Effector CD8-positive, alpha-beta T cell (primary cell): ENCODE data around the gene SPATA13.
"Not testable (repeated sequence)": the region's sequence is repeated elsewhere in the genome, so short reads cannot be mapped to it uniquely, and the experiment has no call there.

ENCODE experiments used
- DNase-seq: peaks from one replicate; lab custom pipeline; 2025; lab: John Stamatoyannopoulos, UW
- total RNA-seq, 4 experiments: gene quantifications; one replicate each; lab custom pipeline; 2026; lab: John Stamatoyannopoulos, UW

SPATA13 gene
- total RNA-seq = 224 to 436 (median 291) reads per million in 4 experiments

DNA sequence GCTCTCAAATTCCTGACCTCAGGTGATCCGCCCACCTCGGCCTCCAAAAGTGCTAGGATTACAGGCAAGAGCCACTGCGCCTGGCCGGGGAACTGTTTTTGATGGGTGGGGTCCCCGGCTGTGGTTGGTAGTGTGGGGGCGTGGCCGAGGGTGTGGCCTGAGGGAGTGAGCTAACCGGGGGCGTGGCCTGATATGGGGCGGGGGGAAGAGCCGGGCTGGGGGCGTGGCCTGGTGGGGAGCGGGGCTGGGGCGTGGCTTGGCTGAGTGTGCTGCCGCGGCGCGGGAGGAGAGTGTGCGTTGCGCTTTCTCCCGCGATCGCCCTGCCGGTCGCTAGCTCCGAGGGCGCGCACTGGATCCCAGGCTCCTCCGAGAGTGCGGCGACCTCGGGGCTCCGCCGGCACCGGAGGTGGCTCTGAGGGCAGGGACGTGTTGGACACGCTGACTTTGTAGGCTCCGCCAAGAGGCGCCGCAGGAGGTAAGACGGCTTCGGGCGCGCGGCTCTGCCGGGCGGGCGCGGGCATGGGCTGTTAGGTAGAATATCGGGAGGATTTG is at the start of gene SPATA13:
SPATA13 (plus strand) TSS at position 263 of the 552 bp plus-strand sequence. CDS start 62,210 bp downstream, outside the sequence.
- peak; percentile 93 for DNase-seq

DNA sequence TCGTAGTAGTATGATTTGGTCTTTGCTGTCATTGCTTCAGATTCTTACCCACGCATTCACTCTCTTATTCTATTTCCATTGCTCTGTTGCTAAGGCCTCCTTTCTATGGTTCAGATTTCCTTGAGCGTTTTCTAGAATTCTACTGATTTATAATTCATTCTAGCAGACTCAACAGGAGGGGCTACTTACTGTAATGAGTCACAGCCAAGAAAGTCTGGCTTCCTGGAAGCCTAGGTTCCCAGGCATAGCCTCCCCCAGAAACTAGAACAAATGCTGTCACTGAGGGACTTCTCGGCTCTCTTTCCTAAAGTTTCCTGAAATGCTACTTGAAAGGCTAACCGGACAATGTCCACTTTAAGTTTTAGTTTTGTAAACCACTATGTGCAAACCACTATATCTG is 47.7 kb upstream of the SPATA13 start:
- DNase-seq = no peak

- no peak for DNase-seq
These were observed 44.8 kb upstream of the SPATA13 start for GRCh38 chr13:24115671-24116070.

DNA sequence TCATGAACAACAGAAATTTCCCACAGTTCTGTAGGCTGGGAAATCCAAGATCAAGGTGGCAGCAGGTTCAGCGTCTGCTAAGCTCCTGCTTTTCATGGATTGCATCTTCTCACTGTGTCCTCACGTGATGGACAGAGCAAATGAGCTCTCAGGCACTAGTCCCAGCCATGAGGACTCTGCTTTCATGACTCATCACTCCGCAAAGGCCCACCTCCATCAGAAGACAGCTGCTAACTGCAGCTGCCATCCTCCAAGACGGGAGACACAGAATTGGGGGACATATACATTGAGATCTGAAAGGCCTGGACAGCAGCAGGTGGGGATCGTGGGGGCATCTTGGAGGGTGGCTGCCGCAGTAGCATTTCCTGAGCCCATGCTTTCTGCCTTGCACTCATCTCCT is 44.4 kb upstream of the SPATA13 start:
- no peak for DNase-seq

DNA sequence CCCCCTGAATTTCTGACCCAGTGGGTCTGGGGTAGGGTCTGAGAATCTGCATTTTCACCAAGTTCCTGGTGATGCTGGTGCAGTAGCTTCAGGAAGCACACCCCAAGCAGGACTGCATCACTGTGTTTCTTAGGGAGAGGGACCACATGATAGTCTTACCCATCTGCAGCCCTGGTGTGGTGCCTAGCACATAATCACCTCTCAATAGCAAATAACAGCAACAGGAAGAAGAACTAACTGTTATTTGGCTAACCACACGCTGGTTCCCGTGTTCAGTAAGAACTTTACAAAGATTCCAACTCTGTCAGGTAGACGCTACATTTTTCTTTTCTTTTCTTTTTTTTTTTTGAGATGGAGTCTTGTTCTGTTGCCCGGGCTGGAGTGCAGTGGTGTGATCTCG is 41.9 kb upstream of the SPATA13 start:
- DNase-seq = no peak

DNA sequence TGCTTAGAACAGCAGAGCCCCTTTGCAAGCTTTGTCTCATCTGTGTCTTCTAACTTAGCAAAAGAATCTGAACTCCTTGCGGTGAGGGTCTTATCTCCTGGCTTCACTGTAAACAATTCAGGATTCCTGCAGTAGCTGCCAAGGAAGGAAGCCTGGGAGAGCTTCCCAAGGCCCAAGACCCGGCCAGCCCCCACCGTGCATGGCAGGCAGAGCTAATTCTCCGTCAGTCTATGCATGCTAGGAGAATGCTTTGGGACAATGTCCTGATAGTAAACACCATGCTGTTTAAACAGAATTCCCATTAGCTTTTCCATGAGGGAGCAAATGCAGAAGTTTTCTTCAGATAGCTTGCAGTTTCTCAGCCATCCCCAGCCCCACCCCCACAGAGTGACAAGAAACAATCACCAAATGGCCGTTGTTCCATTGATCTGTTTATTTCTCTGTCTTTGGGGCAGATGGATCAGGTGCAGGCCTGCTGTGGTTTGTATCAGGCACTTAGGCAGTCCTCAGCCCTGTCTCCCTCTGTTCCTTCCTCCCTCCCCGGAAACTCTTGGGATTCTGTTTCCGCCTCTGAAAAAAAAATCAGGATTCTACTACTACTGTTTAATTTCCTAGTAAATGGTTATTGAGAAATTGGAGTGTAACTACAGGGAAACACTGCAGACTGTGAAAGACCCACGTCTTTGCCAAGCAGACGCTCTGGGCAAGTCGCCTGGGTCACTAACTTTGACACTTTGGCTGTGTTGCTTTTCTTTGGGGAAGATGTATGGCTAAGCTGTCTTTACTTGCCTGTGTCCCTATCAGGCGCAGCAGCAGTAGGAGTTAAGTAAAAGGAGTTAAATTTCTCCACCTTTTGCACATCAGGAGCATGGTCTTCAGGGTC is 40.7 kb upstream of the SPATA13 start:
- no peak for DNase-seq

DNA sequence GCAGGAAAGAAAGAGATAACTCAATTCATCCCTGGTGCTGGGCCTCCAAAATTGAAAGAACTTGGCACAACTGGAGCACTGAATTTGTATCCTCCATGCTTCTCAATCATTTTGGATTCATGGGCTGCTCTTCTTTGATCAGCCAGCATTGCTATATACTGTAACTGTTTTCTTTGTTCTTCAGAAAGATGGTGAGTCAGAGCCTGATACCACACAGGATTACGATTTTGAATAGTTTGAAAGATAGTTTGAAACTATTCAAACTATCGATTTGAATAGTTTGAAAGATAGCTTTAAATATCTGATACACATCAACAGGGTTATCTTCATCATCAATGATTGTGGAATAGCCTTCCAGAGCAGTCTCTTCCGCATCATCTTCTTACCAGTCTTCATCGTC is 38.5 kb upstream of the SPATA13 start:
- DNase-seq = not testable (repeated sequence)

DNA sequence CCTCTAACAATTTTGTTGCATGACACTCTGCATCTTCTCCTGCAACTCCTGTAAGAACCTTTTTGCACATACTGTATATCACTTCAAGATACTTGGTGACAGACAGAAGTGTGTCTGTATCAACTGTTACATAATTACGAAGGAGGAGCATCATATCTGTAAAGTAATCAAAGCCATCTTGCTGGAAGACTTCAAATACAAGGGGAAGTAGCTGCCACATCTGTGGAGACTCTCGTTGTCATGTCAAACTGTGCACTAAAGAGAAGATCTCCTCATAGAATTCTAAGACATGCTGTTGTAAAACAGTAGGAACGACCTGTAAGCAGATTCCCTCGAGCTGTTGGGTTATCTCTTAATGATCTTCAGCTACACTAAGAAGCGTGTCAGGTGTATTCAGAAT is 38.0 kb upstream of the SPATA13 start:
- no peak for DNase-seq

DNA sequence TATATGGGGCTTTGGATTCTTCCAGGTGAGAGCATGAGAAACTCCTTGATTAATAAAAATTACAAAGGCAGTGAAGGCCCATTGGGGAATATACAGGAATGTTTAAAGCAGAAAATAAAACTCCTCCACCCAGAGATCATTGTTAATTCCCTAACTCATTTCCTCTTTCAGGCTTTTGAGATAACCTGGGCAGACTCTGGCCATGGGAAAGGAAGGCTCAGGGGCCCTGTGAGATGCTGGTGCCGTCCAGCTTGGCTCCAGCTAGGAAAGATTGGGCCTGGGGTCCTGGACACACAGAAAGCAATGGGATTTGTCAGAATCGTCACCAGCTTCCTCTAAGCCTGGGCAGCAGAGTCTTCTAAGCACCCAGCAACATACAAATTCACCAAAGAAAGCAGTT is 36.8 kb upstream of the SPATA13 start:
- DNase-seq = no peak

DNA sequence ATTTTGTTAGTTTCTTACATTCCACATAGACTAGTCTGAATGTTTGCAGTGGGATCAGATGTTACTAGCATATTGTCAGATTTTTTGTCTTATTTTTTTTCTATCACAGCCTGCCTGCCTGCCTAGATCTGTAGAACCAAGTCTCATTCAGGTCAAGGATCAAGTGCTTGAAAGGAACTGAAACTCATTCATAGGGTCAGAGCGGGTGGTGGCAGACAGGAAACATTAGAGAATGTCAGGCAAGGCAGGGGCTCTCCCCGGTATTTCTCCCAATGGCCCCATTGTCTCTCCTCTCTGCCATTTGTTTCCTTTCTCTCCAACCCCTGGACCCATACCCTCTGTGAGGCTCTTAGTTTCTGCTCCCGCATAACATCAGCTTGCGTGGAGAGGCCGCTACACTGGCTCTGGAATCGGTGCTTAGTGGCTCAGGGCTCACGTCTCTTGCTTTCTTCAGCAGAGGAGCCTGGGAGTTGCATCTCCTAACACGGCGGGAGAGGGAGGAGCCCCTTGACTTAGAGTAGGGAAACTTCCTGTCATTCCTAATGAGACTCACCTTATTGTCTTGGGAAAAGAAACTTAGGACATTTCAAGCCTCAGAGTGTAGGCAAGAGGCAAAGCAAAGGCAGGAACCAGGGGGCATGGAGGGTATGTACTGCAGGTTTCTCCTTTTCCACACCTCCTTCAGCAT is 35.6 kb upstream of the SPATA13 start:
- DNase-seq = no peak

DNA sequence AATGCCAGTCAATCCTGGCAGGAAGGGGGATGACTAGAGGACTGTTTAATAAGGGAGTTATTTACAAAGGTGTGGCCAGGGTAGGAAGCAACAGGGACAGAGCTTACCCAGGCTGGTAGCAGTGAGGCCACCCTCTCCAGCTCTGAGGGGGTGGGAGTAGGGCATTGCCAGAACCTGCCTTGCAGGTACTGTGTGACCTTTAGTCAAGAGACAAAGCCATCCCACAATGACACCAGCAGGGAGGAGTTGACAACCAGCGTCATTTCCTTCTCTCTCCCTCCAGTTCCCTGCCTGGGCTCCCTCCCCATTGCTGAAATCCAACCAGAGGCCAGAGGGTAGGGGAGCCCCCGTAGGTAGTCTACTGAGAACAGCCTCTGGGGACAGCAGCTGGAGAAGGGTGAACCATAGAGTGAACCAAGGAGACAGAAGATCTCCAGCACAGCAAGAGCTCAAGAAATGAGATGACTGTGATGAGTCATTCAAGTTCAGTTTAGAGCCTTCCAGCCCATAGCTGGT is 33.3 kb upstream of the SPATA13 start:
- DNase-seq = no peak

DNA sequence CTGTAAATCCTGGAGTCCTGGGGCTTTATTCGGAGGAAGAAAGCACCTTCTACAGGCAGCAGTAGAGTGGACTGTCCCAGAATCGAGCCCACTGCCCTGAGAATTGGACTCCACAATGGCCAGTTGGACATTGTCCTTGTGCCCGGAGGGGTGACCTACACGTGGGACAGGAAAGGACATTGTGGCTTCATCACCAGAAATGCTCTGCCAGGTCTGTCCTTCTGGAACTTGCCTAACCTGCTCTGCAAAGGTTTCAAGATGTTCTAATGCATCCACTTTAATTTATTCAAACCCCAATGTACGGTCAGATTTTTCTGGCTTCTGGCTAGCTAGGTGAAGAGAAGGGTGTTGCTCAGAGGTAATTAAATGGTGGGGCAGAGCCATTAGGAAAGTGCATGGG is 32.4 kb upstream of the SPATA13 start:
- DNase-seq = no peak

DNA sequence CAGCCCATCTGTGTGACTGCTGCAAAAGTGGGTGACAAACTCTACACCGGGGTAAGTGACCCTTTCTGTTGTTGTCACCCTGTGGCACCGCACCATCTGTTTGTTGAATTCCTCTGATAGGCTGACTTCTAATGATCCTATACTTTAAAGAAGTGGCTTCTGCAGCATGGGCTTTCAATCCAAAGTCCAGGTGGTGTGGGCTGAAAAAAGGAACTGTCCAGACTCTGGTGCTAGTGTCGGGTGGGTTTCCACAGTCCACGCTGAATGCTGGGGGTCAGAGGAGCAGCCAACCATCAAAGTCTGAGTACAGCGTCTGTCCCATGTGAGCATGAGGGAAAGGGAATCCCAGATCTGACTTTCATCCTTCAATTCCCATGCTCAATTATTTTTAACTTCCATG is 31.6 kb upstream of the SPATA13 start:
- no peak for DNase-seq

GRCh38 chr13:24129914-24130774 is 30.4 kb upstream of the SPATA13 start:
- DNase-seq = no peak

DNA sequence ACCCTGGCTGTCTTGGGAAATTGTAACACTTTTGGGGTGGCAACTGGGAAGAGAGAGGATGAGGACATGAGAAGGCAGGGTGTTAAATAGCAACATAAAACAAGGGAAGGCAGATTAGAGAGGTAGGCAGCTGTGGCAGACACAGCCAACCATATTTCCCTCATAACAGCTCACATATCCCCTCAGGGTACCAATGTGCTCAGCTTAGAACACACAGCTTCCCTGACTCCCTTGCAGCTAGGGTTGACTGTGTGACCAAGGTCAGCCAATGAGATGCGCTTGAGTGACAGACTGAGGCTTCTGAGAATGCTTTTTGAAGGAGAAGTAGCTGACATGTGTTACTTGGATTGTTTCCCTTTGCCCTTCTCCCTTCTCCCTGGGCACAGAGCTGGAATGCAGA is 28.8 kb upstream of the SPATA13 start:
- DNase-seq = no peak

GRCh38 chr13:24133021-24133795 is 27.3 kb upstream of the SPATA13 start:
- DNase-seq = no peak

DNA sequence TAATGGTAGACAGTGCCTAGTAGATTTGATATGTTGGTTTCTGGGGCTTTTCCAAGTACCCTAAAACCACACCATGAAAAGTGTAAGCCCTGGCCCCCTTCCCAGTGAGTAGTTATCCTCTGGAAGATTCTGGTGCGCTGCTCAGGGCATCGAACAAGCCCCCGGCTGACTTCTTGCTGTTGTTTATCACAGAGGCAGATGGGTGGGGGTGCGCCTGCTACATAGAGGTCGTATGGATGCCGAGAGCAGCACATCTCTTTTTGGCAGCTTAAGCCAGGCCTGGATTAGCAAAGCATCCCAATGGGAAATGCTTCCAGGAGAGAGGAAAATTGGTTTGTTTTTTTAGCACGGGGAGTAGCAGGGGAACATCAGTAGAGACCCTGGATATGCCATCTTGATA is 26.3 kb upstream of the SPATA13 start:
- no peak for DNase-seq

GRCh38 chr13:24134757-24135156 is 25.8 kb upstream of the SPATA13 start:
- no peak for DNase-seq

DNA sequence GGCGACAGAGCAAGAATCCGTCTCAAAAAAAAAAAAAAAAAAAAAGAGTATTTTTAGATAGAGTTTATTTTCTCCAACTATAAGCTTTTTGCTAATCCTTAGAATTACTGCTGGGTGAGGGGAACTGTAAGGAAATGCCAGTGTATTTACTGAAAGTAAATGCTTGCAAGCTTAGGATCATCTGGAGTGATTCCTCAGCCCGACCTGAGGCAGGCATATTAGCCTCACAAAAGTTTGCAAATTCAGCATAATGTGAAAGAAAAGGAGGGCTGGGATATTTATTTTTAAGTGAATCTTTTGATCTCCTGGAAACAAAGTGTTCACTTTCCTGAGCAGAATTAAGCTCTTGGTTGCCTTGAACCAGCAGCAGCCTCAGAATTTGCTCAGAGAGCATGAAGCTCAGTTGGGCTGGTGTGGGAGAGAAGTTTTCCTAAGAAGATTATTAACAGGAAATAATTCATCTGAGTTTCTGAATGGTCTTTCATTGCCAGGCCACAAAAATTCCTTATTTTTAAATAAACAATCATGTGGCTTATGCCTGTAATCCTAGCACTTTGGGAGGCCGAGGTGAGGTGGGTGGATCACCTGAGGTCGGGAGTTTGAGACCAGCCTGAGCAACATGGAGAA is 24.7 kb upstream of the SPATA13 start:
- no peak for DNase-seq

DNA sequence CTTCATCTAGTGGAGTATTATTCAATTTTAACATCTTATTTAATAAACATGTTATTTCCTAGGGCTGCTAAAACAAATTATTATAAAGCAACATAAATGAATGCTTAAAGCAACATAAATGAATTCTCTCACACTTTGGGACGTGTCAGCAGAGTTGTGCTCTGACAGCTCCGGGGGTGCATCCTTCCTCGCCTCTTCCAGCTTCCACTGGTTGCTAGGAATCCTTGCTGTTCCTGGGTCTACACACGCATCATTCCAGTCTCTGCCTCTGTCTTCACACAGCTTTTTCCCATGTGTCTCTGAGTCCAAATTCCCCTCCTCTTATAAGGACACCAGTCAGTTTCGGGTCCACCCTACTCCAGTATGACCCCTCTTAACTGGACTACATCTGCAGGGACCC is 21.6 kb upstream of the SPATA13 start:
- no peak for DNase-seq
